ENCODE measurements around the gene PIGM.
"Not testable (repeated sequence)": the region's sequence is repeated elsewhere in the genome, so short reads cannot be mapped to it uniquely, and the experiment has no call there.

The PIGM gene

DNA sequence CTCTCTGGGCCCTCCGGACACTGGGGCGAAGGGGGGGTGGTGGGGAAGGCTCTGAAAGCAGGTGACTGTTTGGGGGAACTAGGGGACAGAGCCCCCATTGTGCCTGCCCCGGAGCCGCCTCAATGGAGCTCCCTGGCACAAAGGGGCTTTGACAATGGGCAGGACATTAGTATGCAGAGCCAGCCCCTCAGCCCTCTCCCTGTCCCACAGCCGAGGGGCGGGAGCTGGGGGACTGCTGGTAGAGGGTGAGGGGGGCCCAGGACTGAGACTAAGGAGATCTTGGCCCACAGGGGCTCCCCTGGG lies 30.4 kb upstream of the PIGM start:
- Histone ChIP-seq H3K4me3 (no peak overlapping the region), H3K27ac (no peak overlapping the region)

DNA sequence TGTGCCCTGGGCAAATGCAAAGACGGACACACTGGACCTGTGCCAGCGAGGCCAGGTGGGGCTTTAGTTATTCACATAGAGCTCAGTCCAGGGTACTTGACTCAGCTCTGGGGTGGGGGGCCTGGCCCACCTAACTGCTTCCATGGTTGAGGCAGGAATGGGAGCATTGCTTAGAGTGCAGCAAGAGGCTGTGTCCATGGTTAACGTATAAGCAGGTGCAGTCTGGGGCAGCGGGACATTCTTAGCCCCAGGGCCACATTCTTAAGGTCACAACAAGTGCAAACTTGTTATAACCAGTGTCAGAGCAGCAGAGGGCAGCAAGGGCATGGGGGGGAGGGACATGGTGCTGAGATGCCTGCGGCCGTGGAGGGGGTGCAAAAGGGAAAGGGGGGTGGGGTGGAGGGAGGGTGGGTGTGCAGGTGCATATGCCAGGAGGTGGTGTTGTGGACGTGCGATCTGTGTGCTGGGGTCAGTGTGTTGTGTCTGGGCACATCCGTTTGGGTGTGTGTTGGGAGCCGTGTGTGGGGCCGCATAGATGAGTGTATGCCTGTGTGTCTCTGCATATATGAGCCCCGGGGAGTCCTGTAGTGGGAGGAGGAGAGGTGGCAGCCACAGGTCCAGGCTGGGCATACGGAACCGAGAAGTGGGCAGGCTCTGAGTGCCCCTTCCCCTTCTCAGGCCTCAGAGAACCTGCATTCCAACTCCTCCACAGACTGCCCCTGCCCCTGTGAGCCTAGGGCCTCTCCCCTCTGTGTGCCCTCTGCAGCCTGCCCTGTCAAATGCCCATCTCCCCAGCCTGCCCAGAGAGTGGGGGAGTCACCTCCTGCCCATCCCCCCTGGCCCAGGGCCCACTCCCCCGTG lies 29.8 kb upstream of the PIGM start:
- no peak overlapping the region for H3K27ac ChIP-seq
- H3K4me3 ChIP-seq, result no peak overlapping the region

DNA sequence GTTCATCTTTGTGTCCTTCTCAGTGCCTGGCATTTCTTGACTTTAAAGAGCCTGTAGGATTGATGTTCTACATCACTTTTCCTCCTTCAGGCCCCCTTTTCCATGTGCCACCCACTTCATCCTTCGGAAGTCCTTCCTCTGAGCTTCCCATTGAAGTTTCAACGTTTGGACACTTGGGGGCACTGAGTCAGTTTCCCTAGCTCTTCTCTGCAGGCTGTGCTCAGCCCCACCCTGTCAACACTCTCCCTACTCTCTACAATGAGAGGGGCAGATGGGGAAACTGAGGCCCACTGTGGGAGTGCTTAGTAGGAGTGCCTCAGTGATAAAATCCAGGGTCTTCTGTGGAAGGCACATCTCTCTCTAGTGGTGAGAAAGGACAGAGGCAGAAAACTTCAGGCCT lies 26.3 kb upstream of the PIGM start:
- H3K27ac ChIP-seq, result no peak overlapping the region

DNA sequence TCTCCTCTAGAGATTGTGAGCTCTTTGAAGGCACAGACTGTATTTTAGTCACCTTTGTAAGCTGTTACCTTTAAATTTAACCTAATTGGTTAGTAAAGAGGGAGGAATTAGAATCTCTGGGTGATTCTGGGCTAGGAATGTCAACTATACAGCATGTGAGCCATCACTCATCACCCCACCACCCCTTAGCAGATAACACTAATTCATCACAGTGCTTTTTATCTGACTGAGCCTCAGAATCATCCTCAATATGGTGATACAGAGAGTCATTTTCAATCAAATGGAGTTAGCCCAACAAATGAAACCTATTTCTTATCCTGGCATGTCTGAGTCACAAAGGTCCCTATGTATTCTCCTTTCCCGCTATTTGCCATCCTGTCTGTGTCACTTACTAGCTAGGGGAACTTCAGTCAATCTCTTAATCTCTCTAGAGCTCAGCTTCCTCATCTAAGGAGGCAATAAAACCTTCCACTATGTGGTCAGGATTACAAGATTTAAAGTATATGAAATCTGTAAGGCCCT lies 24.9 kb upstream of the PIGM start:
- H3K27ac ChIP-seq, result no peak overlapping the region
- no peak overlapping the region for H3K4me3 ChIP-seq

More for the DNA sequence above, 26.3 kb upstream of the PIGM start:
- no peak overlapping the region for H3K4me3 ChIP-seq

DNA sequence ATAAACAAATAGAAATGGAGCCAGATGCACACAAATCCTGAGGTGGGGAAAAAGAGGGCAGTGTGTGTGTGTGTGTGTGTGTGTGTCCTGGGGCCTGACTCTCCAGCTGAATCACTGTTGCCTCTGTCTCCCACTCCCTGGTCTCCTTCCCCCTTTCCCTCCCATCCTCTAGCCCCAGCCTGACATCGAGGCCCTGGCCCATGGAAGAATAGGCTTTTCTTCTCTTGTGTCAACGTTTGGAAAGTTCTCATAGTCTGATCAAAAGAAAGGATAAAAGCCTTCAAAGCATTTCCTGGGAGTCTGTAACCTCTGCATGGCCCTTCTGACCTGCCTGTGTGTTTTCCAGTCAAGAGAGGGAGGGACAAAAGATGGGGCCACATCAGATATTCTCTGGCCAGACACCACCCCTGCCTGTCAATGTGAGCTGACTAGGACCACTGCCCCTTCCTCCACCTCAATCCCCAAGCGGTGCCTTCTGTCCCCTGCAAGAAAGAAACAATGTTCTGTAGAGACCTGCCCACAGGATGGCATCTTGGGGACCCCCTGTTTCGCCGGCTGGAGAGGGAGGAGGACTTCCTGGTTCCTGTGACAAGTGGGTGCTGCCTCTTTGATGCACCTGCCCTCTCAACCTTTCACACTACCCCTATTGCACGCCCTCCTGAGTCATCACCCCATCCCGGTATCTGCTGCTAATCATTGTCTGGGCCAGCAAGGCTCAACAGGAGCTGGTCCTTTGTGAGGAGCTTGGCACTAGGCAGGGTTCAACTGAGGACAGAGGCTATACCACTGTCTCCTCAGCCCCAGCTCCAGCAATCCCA lies 22.0 kb upstream of the PIGM start:
- Histone ChIP-seq H3K27ac (no peak overlapping the region), H3K4me3 (no peak overlapping the region)

DNA sequence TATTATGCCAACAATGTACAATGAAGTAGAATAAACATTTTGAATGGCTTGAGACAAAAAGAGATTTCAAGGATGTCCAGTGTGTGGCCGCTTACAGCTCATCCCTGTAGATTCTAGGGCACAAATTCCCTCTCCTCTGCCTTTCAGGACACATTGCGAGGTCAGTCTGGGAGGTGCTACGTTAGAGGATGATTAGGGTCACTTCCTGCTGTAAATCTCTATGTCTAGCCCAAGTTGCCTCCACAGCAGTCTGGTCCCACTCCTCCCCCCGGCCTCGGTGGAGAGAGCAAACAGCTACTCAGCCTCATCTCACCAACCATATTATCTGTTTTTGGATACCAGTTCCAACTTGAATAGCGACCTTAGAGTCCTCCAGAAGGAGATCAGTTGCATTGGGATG lies 21.1 kb upstream of the PIGM start:
- H3K27ac ChIP-seq, result no peak overlapping the region
- H3K4me3 ChIP-seq, result no peak overlapping the region

DNA sequence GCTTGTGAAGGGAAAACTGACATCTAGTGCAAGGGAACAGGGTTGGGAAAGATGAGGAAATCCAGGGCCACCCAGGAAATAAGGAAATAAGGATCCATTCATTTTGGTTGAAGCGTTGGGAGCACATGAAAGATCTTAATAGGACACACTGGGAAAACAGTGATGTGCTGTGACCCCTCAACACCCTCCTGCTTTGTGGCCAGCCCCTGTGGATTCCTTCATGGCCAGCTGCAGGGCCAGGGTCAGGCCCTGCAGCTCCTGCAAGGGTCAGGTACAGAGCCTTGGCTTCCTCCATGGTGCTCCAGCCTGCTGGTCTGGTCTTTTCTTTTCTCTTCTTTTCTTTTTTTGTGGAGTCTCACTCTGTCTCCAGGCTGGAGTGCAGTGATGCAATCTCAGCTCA lies 18.8 kb upstream of the PIGM start:
- H3K27ac ChIP-seq, result no peak overlapping the region

DNA sequence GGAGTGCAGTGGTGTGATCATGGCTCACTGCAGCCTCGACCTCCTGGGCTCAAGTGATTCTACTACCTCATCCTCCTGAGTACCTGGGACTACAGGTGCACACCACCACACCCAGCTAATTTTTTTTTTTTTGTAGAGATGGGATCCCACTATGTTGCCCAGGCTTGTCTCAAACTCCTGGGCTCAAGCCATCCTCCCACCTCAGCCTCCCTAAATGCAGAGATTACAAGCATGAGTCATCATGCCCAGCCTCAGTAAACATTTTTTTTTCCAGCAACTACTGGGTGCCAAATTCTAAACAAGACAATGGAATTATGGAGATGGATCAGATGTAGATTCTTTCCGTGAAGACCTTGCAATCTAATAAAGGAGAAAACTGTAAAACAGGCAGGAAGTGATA lies 18.4 kb upstream of the PIGM start:
- not testable (repeated sequence) for H3K4me3 ChIP-seq

More for the DNA sequence above, 18.8 kb upstream of the PIGM start:
- no peak overlapping the region for H3K4me3 ChIP-seq

DNA sequence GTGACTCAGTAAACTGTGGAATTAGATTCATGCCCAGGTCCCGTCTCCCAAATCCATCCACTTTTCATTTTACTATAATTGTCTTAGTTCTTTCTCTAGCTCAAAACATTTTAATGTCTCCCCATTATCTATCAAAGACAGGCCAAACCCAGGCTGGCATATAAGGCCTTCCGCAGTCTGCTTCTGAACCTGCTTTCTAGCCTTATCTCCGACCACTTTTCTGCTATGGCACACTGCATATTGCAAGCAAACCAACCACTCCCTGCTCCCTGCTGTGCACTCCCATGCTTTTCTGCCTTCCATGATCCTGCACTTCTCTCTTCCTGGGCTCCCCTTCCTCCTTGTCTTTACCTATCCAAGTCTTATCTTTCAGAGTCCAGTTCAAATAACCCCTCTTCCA lies 17.3 kb upstream of the PIGM start:
- Histone ChIP-seq H3K4me3 (no peak overlapping the region), H3K27ac (no peak overlapping the region)

More for the DNA sequence above, 18.4 kb upstream of the PIGM start:
- not testable (repeated sequence) for H3K27ac ChIP-seq

DNA sequence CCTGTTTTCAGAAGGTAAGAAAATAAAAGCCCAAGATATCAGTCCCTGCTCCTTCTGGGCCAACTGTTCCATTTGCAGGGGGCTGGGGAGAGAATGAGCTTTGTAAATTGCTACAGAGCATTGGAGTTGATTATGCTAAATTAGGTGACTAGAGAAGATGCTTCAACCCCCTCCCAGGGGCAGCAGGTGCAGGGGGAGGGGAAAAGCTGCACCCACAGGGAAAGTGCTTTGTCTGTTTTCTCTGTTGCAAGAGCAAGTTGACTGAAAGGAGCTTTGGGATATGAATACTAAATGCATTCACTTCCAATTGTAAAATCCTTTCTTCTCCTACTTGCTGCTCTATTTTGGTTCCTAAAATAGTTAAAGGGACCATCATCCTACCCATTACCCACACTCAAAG lies 16.5 kb upstream of the PIGM start:
- no peak overlapping the region for H3K27ac ChIP-seq

DNA sequence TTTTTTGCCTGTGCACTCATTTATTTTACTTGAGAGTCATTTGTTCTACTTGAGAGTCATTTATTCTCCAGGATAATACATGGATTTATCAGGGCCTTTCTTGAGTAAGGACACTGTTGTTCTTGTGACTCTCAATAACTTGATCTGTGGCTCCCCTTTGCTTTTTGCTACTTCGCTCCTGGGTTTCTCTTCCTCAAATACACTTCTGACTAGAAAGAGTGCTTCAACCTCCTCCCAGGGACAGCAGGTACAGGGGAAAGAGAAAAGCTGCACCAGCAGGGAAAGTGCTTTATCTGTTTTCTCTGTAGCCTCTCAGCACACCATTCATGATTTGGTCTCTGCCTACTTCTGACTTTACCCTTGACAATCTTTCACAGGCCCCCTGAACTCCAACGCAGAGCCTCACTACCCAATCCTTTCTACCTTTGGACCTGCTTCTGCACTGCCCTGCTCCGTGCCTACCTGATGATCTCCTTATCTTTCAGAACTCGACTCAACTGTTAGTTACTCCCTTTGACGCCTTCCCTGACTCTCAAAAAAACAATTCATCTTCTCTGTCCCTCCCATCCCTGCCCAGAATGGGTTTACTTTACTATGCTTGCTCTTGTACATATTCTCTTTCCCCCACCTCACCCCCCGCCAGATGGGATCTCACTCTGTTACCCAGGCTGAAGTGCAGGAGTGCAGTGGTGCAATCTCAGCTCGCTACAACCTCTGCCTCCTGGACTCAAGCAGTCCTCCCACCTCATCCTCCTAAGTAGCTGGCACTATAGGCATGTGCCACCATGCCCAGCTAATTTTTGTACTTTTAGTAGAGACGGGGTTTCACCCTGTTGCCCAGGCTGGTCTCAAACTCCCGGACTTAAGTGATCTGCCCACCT lies 15.6 kb upstream of the PIGM start:
- Histone ChIP-seq H3K4me3 (no peak overlapping the region), H3K27ac (no peak overlapping the region)

More for the DNA sequence above, 16.5 kb upstream of the PIGM start:
- no peak overlapping the region for H3K4me3 ChIP-seq

DNA sequence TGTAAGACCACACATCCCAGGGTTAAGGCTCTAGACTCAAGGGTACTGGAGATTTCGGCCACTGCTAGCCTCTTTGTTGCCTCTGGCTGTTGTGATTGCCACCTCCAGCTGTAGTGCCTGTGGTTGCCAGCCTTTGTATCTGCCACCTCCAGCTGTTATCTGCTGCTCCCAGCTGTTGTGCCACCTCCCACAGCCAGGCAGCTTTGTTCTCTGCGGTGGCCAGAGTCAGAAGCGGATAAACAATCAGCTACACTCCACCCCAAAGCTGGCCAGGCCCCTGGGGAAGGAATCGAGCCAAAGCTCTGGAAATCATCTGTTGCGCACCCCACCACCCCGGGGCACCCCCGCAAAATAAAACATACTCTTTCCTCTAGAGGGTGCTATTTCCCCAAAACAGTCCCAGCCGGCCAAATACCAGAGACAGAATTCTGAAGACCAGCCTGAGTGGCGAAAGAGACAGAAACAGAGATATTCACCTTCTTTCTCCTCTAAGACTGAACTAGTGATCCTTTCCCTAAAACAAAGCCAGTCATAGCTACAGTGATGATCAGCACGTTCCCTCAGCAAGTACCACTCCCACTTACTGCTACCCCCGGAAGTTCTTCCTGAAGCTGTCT lies 14.8 kb upstream of the PIGM start:
- Histone ChIP-seq H3K4me3 (no peak overlapping the region), H3K27ac (no peak overlapping the region)

DNA sequence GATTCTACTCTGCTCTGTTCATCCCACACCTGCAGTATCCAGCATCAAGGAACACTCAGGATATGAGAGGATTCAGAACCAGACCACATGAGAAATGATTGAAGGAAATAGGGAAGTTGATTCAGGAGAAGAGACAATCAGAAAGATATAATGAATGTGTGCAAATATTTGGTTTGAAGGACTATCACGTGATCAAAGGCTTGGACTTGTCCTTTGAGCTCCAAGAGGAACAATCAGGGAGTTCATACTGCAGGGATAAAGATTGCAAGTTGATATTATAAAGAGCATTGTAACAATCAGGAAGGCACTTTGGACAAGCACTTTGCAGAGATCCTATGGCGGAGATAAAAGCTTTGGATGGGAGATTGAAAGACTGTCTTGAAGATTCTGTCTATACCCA lies 13.9 kb upstream of the PIGM start:
- H3K4me3 ChIP-seq, result no peak overlapping the region
- no peak overlapping the region for H3K27ac ChIP-seq

DNA sequence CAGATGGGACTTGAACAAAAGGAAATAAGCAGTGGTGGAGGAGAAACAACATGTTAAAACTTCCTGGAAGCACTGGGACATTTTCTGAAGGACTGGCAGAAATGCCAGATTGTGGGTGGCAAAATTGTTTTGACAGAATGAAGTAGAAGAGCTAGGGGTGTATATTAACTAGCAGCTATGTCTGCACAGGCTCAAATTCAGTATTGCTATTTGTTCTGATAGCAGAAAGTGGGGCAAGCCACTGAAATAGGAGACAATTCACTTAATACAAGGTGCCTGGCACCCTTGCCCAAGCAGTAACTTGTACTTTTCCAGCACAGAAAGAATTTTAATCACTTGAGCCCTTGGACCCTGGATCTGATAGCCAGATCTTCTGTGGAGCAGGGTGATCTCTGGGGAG lies 11.8 kb upstream of the PIGM start:
- H3K27ac ChIP-seq, result no peak overlapping the region

DNA sequence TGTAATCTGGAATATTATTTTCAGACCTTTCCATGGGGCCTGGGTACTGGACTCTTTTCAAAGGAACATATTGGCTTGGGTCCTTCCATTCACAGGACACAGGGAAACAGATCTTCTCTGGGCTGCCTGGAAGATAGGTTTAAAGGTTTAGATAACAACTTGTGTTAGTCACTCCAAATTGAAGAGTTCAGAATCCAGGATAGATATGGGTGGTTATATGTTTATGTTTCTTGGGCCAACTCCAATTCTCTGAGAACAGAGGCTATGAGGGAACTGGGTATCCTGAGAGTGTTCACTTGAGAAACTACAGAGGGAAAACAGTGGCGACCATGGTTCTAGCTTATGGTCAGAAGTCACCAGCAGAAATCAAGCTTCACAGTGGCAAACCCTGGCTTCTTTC lies 8.7 kb upstream of the PIGM start:
- no peak overlapping the region for H3K4me3 ChIP-seq
- no peak overlapping the region for H3K27ac ChIP-seq

More for the DNA sequence above, 11.8 kb upstream of the PIGM start:
- no peak overlapping the region for H3K4me3 ChIP-seq

DNA sequence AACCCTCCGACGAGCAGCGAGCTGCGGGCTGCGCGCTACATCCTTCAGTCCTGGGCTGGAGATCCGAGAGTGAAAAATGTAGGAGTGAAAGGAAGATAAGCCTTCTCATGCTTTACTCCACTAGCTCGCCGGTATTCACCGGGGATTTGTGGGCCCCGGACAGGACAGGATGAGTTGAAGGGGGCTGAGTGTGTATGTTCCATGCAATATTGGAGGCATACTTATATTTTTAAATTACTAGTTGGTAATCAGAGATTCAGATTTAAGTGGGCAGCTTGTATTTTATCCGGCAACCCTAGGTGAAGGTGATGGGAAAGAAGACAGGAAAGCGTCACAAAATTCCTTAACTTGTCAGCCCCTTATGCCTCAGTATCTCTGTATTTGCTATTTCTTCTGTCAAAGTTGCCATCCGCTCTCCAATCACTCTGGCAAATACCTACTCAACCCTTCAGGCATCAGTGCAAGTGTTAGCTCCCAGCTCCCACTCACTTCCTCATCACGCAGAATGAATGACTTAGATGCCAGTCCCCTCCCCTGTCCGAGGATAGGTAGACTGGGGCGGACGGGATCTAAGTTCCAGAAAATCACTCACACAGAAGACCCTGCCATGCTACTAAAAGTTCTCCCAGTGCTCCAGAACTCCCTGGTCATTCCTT lies 503 bp upstream of the PIGM start:
- Histone ChIP-seq H3K4me3 (peak overlapping the region; percentile 72 to 93 (median 83)), H3K27ac (peak overlapping the region in 19 of 21 experiments; percentile 26 to 87 (median 76))

DNA sequence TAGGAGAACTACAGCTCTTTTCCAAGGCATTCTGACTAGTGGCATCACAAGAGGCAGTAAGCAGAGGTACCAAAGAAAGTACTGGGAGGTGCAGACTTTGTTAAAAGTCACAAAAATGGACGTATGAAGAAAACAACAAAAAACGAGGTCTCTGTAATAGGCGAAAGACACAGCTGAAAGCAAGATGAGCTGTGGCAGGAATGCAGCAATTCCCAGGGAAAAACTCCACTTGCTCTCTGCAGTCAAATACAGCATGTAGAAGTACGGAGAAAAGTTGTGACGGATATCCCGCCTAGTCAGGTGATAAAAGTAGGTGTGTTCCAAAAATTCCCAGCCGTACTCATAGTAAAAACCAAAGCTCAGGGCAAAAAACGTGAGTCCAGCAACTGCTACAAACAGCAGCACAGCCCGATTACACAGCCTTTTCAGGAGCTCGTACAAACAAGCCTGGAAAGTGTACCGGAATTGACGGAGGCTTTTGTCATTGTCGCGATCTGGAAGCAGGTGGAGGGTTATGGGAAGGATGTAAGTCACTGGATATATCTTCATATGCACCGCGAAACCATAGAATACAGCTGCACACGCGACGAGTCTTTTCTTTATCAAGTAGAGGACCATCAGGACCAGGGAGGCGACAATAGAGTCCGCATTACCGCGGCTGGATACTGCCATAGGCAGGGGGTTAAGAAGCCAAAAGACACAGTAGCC lies 979 bp downstream of the PIGM start:
- H3K27ac ChIP-seq, result peak overlapping the region in 17 of 21 experiments; percentile 26 to 84 (median 76)
- peak overlapping the region; percentile 72 to 93 (median 83) for H3K4me3 ChIP-seq

DNA sequence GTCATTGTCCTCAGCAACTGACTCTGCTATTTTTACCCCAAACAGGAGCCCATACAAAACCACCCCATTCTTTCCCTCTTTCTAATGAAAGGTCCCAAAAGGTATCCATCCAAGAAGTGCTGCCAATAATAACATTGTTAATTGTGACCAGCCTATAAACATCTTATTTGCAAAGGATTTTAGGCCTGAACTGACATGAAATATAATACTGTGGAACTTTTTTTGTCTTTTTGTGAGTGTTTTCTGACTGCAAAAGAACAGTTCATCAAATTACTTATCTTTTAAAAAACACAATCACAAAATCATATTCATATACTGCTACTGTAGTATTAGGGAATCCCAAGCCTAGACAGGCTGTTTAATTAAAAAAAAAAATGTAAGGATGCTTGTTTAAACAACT lies 3.4 kb downstream of the PIGM start:
- Histone ChIP-seq H3K27ac (no peak overlapping the region), H3K4me3 (no peak overlapping the region)
